GM19351 (cell line): ENCODE data around the gene ANKMY2.
"Not testable (repeated sequence)": the region's sequence is repeated elsewhere in the genome, so short reads cannot be mapped to it uniquely, and the experiment has no call there.

Experiments
- ATAC-seq: cut with Tn5 transposase; IDR thresholded peaks from one replicate; pipeline ENCODE4 v1.9.1; 2021; ENCODE audit warnings: mild to moderate bottlenecking, moderate library complexity; ENCODE audit not compliant: unreplicated experiment

The ANKMY2 gene

DNA sequence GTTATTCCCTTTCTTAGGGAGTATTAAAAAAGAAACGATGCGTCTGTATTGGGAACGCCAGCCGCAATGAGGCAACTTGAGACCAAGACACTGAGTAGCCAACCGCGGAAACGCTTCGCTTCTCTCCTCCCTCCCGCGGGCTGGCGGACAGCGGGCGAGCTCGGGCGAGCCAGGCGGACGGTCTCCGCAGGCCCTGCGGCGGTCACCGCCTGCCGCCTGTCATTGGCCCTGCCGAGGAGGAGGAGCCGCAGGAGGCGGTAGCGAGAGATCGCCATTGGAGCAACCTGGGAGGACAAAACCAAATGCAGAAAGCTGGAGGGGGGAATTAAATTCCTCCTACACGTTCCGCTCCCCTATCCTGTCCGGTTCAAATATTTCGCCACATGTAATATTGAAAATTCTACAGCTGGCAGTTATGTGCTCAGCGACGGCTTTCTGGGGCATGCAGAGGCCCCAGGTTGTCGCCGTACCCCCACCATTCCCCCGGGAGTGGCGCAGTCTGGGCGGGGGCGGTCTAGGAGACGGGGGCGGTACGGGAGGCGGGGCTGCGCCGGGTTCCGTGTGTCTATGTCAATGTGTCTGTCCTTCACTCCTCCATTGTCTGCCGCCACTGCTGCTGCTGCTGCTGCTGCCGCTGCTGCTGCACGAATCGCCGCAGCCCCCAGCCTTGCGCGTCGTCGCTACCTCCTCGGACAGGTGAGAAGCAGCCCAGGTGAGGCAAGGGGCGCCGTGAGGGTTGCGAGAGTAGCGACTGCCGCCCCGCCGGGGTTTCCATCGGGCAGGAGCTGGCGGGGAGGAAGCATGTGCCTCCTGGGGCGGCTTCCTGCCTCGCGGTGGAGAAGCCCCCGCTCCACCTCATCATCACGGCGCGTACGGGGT lies at the start of gene ANKMY2, which contains the start of gene BZW2:
Gene ANKMY2 (minus strand): TSS at position 162 of the 879 bp plus-strand sequence. CDS start 181 bp downstream, outside the sequence.
Gene BZW2 (plus strand): TSS at position 589 of the 879 bp plus-strand sequence. CDS start 19,263 bp downstream, outside the sequence.
- peak; percentile 91 for ATAC-seq

DNA sequence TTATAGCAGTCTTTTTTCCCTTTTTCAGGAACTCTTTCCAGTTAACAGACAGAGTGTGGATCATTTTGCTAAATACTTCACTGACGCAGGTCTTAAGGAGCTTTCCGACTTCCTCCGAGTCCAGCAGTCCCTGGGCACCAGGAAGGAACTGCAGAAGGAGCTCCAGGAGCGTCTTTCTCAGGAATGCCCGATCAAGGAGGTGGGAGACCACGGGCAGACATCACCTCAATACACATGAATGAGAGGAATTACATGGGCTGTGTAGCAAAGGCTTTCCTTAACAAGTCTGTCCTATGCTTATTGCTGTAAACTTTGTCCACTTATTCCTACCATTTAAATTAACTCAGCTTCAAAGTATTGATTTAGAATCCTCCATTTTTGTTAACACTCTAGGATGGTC lies 49.3 kb upstream of the ANKMY2 start:
- no peak for ATAC-seq

GRCh38 chr7:16693601-16694318 lies 48.2 kb upstream of the ANKMY2 start:
- no peak for ATAC-seq

GRCh38 chr7:16691241-16691640 lies 45.7 kb upstream of the ANKMY2 start:
- ATAC-seq, result no peak

DNA sequence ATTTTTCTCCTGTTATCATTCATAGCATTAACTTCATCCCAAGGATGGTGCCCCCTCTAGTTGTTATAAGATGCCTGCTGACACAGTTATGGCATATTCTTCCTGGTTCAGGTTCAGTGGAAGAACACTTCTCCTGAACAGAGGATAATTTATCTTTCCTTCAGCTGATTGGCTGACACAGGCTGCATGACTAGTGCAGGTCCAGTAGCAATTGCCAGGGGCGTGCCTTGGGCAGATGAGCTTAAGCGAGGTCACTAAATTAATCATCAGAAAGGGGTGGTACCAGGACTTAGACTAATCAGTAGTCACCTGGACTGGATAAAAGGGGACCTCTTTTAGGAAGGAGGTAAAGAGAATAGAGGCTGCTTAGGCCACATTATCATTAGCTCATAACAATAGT lies 42.7 kb upstream of the ANKMY2 start:
- no peak for ATAC-seq

GRCh38 chr7:16685535-16685934 lies 40.0 kb upstream of the ANKMY2 start:
- ATAC-seq, result no peak

DNA sequence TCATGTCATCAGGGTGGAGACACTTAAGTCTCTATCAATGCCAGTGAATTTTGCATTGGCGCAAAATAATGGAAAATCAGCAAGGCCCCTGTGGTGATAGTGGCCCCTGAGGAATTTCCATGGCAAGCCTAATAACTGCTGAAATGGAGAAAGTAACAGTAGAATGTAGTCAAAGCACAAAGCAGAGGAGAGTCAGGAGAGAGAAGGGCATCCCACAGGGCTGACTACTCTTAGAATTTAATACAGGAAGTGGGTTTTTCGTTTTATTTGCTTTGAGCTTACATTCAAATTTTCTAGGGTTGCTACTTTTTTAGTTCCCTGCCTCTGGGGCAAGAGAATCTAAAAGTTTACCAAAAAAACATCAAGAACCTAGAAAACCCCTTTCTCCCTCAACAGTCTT lies 39.4 kb upstream of the ANKMY2 start:
- no peak for ATAC-seq

DNA sequence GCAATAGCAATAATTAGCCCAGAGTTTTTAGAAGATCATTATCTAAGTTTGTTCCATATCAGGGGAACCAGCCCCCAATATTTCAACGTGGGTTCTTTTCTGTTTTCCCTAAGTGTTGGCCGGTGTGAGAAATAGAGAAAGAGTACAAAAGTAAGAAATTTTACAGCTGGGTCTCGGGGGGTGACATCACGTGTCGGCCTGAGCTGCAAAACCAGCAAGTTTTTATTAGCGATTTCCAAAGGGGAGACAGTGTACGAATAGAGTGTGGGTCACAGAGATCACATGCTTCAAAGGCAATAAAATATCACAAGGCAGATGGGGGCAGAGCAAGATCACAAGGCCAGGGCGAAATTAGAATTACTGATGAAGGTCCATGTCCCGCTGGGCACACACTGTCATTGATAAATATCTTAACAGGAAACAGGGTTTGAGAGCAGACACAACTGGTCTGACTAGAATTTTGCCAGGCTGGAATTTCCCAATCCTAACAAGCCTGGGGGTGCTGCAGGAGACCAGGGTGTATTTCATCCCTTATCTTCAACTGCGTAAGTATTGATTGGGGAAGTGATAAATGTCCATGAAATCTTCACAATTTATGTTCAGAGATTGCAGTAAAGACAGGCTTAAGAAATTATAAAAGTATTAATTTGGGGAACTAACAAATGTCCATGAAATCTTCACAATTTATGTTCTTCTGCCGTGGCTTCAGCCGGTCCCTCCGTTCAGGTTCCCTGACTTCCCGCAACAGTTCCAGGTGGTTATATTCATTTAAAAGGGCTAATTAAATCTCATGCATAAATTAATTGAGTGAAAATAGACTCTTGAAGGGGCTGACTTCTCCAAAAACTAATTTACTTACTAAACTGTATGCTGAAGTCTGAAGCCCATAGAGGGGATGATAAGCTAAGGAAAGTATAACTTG lies 33.4 kb upstream of the ANKMY2 start:
- ATAC-seq, result not testable (repeated sequence)

DNA sequence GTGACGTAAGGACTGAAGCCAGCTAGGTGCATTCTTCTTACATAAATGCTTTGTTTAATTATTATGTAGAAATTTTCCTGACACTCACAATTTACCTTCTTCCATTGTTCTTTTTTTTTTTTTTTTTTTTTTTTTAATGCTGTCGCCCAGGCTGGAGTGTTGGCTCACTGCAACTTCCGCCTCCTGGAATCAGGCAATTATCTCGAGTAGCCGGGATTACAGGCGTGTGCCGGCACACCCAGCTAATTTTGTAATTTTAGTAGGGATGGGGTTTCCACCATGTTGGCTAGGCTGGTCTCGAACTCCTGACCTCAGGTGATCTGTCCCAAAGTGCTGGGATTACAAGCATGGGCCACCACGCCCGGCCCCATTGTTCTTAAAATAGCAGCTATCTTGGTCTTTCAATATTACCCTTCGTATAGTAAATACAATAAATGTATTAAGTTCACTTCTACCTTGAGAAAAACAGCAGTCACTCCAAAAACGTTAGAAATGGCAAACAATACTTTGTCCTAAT lies 32.5 kb upstream of the ANKMY2 start:
- ATAC-seq, result no peak

GRCh38 chr7:16675277-16675676 lies 29.7 kb upstream of the ANKMY2 start:
- no peak for ATAC-seq

GRCh38 chr7:16671811-16672210 lies 26.3 kb upstream of the ANKMY2 start:
- no peak for ATAC-seq

- ATAC-seq, result no peak
Observed at GRCh38 chr7:16670731-16671344, 25.3 kb upstream of the ANKMY2 start.

GRCh38 chr7:16670021-16670420 lies 24.5 kb upstream of the ANKMY2 start:
- ATAC-seq, result no peak

GRCh38 chr7:16669581-16669980 lies 24.0 kb upstream of the ANKMY2 start:
- ATAC-seq, result no peak

GRCh38 chr7:16668978-16669377 lies 23.4 kb upstream of the ANKMY2 start:
- ATAC-seq, result no peak

DNA sequence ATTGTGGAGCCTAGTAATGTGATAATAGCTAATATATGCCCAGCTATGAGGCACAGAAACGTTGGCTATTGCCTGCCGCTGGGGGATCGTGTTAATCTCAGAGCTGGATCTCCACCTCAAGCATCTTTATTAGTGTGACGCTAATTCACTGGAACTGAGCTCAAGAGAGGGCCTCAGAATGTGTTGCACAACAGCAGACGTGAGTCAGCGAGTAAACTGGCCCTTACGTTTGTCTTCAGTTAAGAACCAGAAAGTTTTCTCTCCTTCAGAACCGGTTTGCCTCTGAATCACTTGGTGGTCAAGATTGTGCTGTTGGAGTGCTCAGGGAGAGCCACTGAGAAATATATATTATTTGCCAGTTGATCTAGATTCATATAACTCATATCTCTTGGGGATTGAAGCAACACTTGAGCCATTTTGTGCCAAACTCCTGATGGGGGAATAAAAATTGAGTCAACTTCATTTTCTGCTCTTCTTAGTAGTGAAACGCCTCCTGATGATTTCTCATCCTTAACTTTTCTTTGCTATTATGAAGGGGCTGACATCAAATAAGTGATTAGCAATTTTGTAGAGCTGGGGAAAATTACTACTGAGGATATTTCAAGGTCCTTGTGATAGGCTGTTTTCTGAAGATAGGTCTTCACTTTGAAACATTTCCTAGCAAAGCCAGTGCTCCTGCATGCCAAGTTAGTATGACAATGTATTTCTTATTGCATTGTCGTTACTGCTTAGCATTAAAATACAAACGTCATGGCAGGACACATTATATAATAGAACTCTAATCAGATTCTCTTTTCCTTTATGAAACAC lies 22.7 kb upstream of the ANKMY2 start:
- no peak for ATAC-seq

DNA sequence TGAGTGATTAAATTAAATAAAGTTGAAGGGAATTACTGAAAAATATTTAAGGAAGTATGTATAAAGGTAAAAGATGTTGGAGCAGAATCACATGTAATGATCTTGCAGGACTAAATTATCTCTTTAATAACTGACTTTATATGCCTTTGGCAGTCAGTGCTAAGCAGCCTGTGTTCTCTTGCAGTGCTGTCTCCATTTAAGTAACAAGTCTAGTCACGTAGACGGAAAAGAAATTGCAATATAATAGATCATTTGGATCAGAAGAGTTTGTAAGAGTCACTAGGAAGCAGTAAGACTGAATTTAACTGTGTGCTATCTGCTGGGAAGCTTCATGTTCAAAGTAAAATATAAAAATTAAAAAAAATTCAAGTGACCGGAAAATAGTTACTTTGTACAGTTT lies 21.8 kb upstream of the ANKMY2 start:
- ATAC-seq, result no peak

DNA sequence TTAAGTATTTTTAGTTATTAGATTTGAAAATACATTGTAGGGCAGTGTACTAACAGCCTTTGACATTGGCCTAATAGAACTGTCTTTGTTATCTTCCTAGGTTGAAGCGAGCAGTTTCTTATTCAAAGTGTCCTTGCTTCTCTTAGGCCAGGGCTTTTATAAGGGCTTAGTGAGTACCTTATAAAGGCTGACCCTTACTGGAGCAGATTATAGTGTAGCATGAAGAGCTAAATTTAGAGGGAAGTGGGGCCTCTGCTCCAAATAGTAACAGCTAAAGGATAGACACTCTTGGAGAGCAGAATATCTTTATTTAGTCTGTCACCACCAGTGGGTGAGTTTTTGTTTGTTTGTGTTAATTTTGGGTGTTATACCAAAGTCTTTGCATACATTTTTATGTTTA lies 16.4 kb upstream of the ANKMY2 start:
- ATAC-seq, result no peak

GRCh38 chr7:16660702-16661464 lies 15.3 kb upstream of the ANKMY2 start:
- no peak for ATAC-seq
